Mammary epithelial cell (primary cell): ENCODE measurements around the gene DOCK2.

ENCODE experiments used
- CTCF ChIP-seq, 2 donors: IDR thresholded peaks in 1 of 2; conservative IDR thresholded peaks in 1 of 2; 2 replicates each; pipeline ENCODE4 v1.5.1; 2011 to 2012; ENCODE audit warnings: inconsistent platforms in 2 of 2, low read length in 2 of 2, mild to moderate bottlenecking in 2 of 2, control low read depth in 1 of 2, low read depth in 1 of 2; ENCODE audit not compliant: insufficient read depth in 1 of 2; ENCODE audit errors: extremely low read depth in 1 of 2
- EZH2 ChIP-seq: IDR thresholded peaks from 2 replicates; pipeline ENCODE4 v1.6.1; 2012; ENCODE audit warnings: low read length, inconsistent platforms, borderline replicate concordance

GRCh38 chr5:169861433-169861832 lies 224.4 kb downstream of the DOCK2 start:
- TF ChIP-seq CTCF (conservative IDR thresholded peaks at IDR 0.05 in 1 of 2, IDR thresholded peaks at IDR 0.05 in 1 of 2; ENCODE audit: extremely low read depth in 1 of 2, insufficient read depth in 1 of 2, low read depth in 1 of 2, low read length in 2 of 2) (no peak), EZH2 (no peak)
